Epithelial cell of esophagus (primary cell): ENCODE data around the gene MPHOSPH6.
A peak's percentile ranks its signal among the peaks of the same experiment; 100 is the strongest.

ENCODE experiments used
- DNase-seq: peaks from one replicate; pipeline ENCODE4 v3.0.0; 2010; ENCODE audit warnings: low read depth
- H3K4me3 ChIP-seq: 2 replicates; pipeline ENCODE4 v1.5.1; 2011; ENCODE audit warnings: mild to moderate bottlenecking, low read length, control low read depth
- TF ChIP-seq, protein P1 (sequence below): IDR thresholded peaks from 2 replicates; pipeline ENCODE4 v1.5.1; 2011; ENCODE audit warnings: low read depth, mild to moderate bottlenecking, low read length, control low read depth, inconsistent platforms; ENCODE audit not compliant: insufficient read depth; ENCODE audit errors: missing control alignments

The MPHOSPH6 gene

DNA sequence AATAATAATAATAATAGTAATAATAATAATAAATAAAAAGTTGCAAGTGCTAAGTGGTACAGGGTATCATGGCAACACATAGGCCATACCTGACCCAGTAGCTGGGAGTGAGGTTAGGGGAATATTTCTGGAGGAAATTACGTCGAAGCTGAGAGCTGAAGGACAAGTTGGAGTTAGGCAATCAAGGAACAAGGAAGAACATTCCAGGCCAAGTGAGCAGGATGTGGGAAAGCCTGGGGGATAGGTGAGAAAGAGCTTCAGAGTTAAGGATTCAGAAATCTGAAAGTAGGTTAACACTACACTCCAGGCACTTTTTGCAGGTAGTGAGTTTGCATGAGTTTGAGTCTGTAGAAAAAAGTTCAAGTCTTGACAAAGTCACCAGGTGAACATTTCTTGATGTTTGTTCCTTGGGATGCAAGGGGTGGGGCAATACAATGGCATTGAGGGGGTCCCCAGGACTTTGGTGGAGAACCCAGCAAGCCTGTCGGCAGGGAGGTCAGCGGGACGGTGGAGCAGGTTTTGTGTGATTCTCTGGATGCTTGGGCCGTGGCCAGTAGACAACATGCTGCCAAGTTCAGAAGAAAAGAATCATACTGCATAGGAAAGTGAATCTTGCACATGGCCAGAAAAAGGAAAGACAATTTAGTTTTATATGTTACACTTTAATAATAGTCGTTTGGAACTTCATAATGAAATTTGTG lies 27.7 kb upstream of the MPHOSPH6 start:
- H3K4me3 ChIP-seq = no peak overlapping the region
- DNase-seq = peak; percentile 96
- TF ChIP-seq, protein P1, sequence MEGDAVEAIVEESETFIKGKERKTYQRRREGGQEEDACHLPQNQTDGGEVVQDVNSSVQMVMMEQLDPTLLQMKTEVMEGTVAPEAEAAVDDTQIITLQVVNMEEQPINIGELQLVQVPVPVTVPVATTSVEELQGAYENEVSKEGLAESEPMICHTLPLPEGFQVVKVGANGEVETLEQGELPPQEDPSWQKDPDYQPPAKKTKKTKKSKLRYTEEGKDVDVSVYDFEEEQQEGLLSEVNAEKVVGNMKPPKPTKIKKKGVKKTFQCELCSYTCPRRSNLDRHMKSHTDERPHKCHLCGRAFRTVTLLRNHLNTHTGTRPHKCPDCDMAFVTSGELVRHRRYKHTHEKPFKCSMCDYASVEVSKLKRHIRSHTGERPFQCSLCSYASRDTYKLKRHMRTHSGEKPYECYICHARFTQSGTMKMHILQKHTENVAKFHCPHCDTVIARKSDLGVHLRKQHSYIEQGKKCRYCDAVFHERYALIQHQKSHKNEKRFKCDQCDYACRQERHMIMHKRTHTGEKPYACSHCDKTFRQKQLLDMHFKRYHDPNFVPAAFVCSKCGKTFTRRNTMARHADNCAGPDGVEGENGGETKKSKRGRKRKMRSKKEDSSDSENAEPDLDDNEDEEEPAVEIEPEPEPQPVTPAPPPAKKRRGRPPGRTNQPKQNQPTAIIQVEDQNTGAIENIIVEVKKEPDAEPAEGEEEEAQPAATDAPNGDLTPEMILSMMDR = no peak

DNA sequence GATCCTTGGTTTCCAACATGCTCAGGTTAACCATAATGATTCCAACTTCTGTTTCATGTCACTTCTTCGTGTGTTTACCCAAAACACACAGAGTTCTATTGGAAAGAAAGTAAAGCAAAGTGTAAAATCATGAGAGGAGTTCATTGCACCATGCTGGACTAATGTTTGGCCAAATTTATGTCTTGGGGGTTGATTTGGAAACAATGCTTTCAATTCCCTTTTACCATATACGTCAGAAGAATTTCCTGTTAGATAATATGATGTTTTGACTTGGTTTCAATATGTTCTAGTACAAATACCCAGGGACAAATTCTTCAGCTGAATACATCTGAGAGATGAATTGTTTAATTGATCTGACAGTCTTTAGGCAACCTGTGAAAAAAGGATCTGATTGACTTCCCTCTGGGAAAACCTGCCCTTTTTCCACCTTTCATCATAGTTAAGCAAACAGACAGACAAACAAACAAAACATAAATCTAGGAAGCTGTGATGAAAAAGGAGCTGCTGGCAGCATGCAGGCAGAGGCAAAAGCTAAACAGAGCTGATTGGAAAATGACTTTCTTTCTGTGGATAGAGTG lies 26.0 kb upstream of the MPHOSPH6 start:
- TF ChIP-seq, protein P1 = no peak
- no peak for DNase-seq
- no peak overlapping the region for H3K4me3 ChIP-seq

DNA sequence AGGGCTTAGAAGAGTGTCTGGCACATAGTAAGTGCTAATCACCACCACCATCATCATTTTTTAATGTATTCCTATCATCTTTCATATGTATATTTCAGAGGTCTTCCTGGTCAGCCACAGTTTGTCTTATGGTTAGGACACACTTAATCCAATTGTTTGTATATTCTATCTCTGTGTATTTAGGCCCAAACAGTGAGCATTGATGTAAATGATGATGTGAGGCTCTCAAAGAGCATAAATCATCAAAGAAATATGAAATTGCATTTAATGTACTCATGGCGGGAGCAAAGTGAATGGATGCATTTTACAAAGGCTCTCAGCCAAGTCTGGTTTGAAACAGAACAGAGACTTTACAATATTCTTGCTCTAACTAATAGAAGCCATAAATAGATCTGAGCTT lies 24.1 kb upstream of the MPHOSPH6 start:
- TF ChIP-seq, protein P1 = no peak
- no peak for DNase-seq
- no peak overlapping the region for H3K4me3 ChIP-seq

DNA sequence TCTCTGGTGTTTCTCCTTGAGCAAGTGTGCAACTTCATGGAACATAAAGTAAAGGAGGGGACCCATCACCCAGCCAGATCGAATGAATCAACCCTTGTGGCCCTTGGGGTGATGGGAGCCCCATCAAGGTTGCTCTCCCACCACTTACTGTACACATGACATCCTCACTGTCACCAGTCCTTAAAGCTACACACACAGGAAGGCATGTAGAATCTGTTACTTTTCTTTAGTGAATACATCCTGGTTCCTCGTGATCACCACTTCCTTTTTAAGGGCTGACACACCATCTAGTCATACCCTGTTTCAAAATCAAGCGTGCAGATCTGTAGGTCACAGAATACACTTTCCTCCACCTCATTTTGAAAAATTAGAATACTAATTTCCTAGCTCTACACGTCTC lies 22.6 kb upstream of the MPHOSPH6 start:
- TF ChIP-seq, protein P1 = no peak
- H3K4me3 ChIP-seq = no peak overlapping the region
- peak; percentile 91 for DNase-seq

DNA sequence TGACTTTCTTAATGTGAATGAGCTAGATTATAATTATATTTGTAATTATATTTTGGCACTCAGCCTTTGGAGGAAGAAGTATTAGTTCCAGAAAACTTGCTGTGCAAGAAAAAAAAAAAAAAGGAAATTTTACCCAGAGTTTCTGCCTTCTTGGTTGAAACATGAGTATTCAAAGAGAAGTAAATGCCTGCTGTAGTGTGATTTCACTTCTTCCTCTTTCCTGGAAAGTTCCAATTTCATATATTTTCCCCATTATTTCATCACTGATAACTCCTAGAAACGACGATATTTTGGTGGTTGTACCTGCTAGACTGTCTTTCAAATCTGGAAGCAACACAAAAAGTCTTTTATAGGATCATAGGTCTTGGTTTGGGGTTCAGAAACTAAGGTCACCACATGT lies 20.4 kb upstream of the MPHOSPH6 start:
- DNase-seq = no peak
- TF ChIP-seq, protein P1 = no peak
- H3K4me3 ChIP-seq = no peak overlapping the region

DNA sequence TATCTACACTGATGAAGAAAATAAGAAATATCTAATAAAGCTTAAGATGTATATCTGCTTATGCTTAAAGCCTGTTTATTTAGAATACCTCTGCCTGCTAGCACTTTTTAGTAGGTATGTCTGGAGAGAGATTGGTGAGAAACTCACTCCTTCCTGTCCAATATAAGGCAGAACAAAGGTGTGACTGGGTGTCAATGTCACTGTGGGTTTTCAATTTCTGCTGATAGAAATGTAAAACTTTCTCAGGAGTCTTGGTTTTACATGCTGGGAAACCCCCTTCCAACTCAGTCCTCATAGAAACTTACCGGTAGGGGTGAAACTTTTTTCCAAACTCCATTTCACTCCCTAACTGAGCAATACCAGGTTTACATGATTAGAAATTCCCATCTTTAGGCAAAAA lies 17.8 kb upstream of the MPHOSPH6 start:
- TF ChIP-seq, protein P1 = no peak
- no peak overlapping the region for H3K4me3 ChIP-seq
- DNase-seq = no peak

DNA sequence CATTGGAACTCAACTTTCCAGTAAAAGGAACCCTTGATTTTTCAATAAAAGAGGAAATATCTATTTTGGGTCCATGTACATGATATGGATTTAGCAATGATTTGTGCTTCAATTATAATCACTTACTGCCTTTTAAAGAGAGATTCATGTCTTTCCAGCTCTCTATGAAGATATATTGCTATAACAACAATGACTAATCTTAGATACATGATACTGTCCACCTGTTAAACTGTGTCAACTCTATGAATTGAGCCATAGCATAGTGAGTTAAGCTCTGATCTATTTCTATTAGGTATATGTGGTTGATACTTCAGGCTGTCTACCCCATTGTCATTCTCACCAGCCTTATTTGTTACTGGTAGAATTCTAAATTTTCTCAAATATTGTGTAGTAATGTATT lies 15.0 kb upstream of the MPHOSPH6 start:
- TF ChIP-seq, protein P1 = no peak
- DNase-seq = peak; percentile 51
- no peak overlapping the region for H3K4me3 ChIP-seq
